Muscle of leg (tissue), 11 donors: ENCODE data around the gene SLC25A25. TPM values are rescaled to one million over a fixed set of nuclear protein-coding genes. Genes with fewer than 3 reads are reported as not detected.
"Not testable (repeated sequence)": the region's sequence is repeated elsewhere in the genome, so short reads cannot be mapped to it uniquely, and the experiment has no call there.

Experiments
- DNase-seq: peaks from one replicate; pipeline ENCODE4 v3.0.0; 2013
- H3K27ac ChIP-seq: one replicate; pipeline ENCODE4 v1.5.1; 2013; ENCODE audit warnings: mild to moderate bottlenecking, low read length, control low read depth
- H3K27me3 ChIP-seq: one replicate; pipeline ENCODE4 v1.6.1; 2013; ENCODE audit warnings: low read length; ENCODE audit not compliant: control insufficient read depth, insufficient read depth
- H3K36me3 ChIP-seq: one replicate; pipeline ENCODE4 v1.6.1; 2013; ENCODE audit warnings: low read length; ENCODE audit not compliant: control insufficient read depth, insufficient read depth
- H3K4me1 ChIP-seq: one replicate; pipeline ENCODE4 v1.6.1; 2013; ENCODE audit warnings: low read length; ENCODE audit not compliant: control insufficient read depth, insufficient read depth
- H3K4me3 ChIP-seq: one replicate; pipeline ENCODE4 v1.5.1; 2013; ENCODE audit warnings: low read length, control low read depth
- H3K9me3 ChIP-seq: replicated peaks from 2 replicates; pipeline ENCODE4 v1.6.1; 2013; ENCODE audit warnings: low read depth, low read length; ENCODE audit not compliant: control insufficient read depth
- WGBS: methylation state at CpG from one replicate; pipeline ENCODE4 v1.1.5; 2013; ENCODE audit warnings: missing lambda C conversion rate; ENCODE audit not compliant: insufficient coverage; 5-methylcytosine and 5-hydroxymethylcytosine counted together
- polyA plus RNA-seq, 8 donors: library from polyadenylated mRNA; unstranded; fragments of 120-200 nt; gene quantifications; one replicate each; pipeline versions ENCODE4 v1.2.1 to v1.2.3, GENCODE V29; 2013; ENCODE audit warnings: inconsistent platforms in 1 of 8, low replicate concordance in 1 of 8; ENCODE audit not compliant: insufficient read length in 8 of 8, insufficient read depth in 1 of 8
- total RNA-seq: library from RNA; stranded (reverse); fragments of 120-200 nt; gene quantifications from one replicate; pipeline ENCODE4 v1.2.4, GENCODE V29; 2013

Gene SLC25A25
- total and polyA plus RNA-seq, 9 donors: 12.9 to 15.3 (median 14.4) TPM

DNA sequence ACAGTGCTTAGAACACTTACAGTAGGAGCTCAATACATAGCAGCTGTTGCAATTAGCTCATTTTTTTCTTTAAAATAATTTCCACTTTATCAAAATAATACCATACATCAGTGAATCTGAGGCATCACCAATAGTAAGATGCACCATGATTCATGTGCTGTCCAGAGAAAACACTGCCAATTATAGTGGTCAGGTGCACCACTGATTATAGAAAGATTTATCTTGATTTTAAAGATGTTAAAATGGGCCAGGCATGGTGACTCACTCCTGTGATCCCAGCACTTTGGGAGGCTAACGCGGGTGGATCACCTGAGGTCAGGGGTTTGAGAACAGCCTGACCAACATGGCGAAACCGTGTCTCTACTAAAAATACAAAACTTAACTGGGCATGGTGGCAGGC, 40.3 kb upstream of the SLC25A25 start:
- no peaks in the 10 kb centered on the region for H3K36me3 ChIP-seq
- no peak overlapping the region for H3K4me3 ChIP-seq
- no peaks in the 10 kb centered on the region for H3K9me3 ChIP-seq
- no peak for DNase-seq
- H3K4me1 ChIP-seq: no peaks in the 10 kb centered on the region
- no peaks in the 10 kb centered on the region for H3K27me3 ChIP-seq
- no peak overlapping the region for H3K27ac ChIP-seq
- 96% methylated on average over 4 of the region's 4 CpGs for WGBS

DNA sequence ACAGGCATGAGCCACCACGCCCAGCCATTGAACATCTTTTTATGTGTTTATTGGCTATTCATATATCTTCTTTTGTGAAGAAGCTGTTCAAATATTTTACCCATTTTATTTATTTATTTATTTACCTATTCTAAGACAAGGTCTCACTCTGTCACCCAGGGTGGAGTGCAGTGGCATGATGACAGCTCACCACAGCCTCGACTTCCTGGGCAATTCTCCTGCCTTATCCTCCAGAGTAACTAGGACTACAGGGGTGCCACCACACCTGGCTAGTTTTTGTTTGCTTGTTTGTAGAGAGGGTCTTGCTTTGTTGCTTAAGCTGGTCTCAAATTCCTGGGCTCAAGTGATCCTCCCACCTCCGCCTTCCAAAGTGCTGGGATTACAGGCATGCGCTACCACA, 34.4 kb upstream of the SLC25A25 start:
- H3K36me3 ChIP-seq: no peaks in the 10 kb centered on the region
- no peak overlapping the region for H3K27ac ChIP-seq
- 88% methylated on average over 3 of the region's 4 CpGs for WGBS
- no peaks in the 10 kb centered on the region for H3K27me3 ChIP-seq
- no peak for DNase-seq
- H3K4me3 ChIP-seq: no peak overlapping the region
- no peaks in the 10 kb centered on the region for H3K4me1 ChIP-seq
- peaks cover 4% of the 10 kb centered on the region for H3K9me3 ChIP-seq

DNA sequence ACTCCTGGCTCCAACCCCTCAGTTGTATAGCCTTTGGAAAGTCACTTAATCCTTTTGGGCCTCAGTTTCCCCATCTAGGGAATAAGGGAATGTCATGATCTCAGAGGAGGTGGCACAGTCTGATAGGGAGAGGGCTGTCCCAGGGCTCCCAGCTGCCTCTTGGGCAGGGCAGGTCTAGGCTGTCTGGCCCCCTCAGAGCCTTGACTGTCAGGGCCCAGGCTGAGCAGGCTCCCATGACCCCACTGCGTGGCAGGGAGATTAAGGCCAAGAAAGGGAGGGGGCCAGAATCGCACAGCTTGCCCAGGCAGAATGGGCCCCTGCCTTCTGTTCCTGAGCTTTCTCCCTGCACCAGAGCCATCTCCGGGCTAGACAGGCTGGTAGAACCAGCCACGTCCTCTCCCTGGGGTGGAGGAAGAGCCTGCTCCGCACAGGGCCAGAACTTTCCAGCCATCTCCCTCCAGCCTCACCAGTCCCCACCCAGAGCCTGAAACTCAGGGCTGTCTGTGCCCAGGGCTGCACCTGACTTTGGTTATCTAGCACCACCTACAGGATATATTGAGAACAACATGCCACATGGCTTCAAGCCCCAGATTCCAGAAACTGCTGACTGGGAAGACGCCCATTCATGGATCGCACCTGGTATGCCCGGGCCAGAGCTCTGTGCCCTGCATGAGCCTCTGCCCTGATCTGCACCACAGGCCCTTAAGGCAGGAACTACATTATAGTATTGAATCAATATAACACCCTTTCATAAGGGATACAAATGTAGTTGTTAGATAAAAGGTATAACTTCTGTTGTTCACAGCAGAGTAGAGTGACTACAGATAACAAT, 33.0 kb upstream of the SLC25A25 start:
- DNase-seq: peak; percentile 76
- no peak overlapping the region for H3K4me3 ChIP-seq
- no peaks in the 10 kb centered on the region for H3K36me3 ChIP-seq
- peaks cover 4% of the 10 kb centered on the region for H3K9me3 ChIP-seq
- H3K27ac ChIP-seq: no peak overlapping the region
- 58% methylated on average over 5 of the region's 8 CpGs for WGBS
- no peaks in the 10 kb centered on the region for H3K4me1 ChIP-seq
- H3K27me3 ChIP-seq: no peaks in the 10 kb centered on the region

- not testable (repeated sequence) for DNase-seq, H3K9me3 ChIP-seq, H3K36me3 ChIP-seq, H3K27ac ChIP-seq, H3K27me3 ChIP-seq, H3K4me3 ChIP-seq, H3K4me1 ChIP-seq
- WGBS: 67% methylated on average over 1 of the region's 3 CpGs
Measured at GRCh38 chr9:128036522-128036921, 31.5 kb upstream of the SLC25A25 start.

DNA sequence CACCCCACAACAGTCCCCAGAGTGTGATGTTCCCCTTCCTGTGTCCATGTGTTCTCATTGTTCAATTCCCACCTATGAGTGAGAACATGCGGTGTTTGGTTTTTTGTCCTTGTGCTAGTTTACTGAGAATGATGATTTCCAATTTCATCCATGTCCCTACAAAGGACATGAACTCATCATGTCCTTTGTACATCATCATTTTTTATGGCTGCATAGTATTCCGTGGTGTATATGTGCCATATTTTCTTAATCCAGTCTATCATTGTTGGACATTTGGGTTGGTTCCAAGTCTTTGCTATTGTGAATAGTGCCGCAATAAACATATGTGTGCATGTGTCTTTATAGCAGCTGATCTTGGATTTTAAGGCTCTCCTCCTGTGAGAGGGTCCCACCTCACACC, 27.2 kb upstream of the SLC25A25 start:
- DNase-seq, H3K36me3 ChIP-seq, H3K4me1 ChIP-seq, H3K27ac ChIP-seq, H3K4me3 ChIP-seq, H3K27me3 ChIP-seq, H3K9me3 ChIP-seq: not testable (repeated sequence)
- WGBS: no CpG with 5 or more reads among the region's 3 CpGs

DNA sequence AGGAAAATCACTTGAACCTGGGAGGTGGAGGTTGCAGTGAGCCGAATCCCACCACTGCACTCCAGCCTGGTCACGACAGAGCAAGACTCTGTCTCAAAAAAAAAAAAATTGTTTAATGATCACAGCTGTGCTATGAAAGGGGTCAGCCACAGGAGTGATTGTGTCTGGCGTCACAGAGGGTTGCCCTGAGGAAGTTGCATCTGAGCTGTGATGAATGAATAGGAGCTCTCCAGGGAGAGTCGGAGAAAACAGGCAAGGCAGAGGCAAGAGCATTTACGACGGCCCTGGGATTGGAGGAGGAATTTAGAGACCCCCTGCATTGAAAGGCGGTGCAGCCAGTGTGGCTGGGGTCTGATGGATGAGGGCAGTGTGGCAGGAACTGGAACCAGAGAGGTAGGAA, 26.0 kb upstream of the SLC25A25 start:
- 29% methylated on average over 7 of the region's 7 CpGs for WGBS
- Histone ChIP-seq H3K4me1 (peaks cover 4% of the 10 kb centered on the region), H3K9me3 (no peaks in the 10 kb centered on the region), H3K27me3 (peaks cover 3% of the 10 kb centered on the region), H3K36me3 (no peaks in the 10 kb centered on the region), H3K27ac (no peak overlapping the region), H3K4me3 (no peak overlapping the region)
- no peak for DNase-seq

- DNase-seq: no peak
- H3K9me3 ChIP-seq: no peaks in the 10 kb centered on the region
- H3K4me1 ChIP-seq: peaks cover 4% of the 10 kb centered on the region
- WGBS: 14% methylated on average over 5 of the region's 7 CpGs
- peaks cover 3% of the 10 kb centered on the region for H3K27me3 ChIP-seq
- H3K27ac ChIP-seq: no peak overlapping the region
- H3K36me3 ChIP-seq: no peaks in the 10 kb centered on the region
- H3K4me3 ChIP-seq: no peak overlapping the region
Measured at GRCh38 chr9:128043467-128043868, 24.6 kb upstream of the SLC25A25 start.

GRCh38 chr9:128045409-128045808, 22.6 kb upstream of the SLC25A25 start:
- not testable (repeated sequence) for H3K9me3 ChIP-seq, H3K4me3 ChIP-seq, H3K27ac ChIP-seq, H3K4me1 ChIP-seq, H3K27me3 ChIP-seq, DNase-seq, H3K36me3 ChIP-seq
- WGBS: 100% methylated on average over 2 of the region's 6 CpGs

- H3K4me1 ChIP-seq: peaks cover 4% of the 10 kb centered on the region
- no peak overlapping the region for H3K4me3 ChIP-seq
- no peaks in the 10 kb centered on the region for H3K36me3 ChIP-seq
- H3K27me3 ChIP-seq: peaks cover 3% of the 10 kb centered on the region
- H3K27ac ChIP-seq: no peak overlapping the region
- no peak for DNase-seq
- 33% methylated on average over 1 of the region's 1 CpG for WGBS
- no peaks in the 10 kb centered on the region for H3K9me3 ChIP-seq
Measured at GRCh38 chr9:128045831-128046230, 22.2 kb upstream of the SLC25A25 start.

- no CpG with 5 or more reads among the region's 6 CpGs for WGBS
- H3K27me3 ChIP-seq: peaks cover under 1% of the 10 kb centered on the region
- H3K4me3 ChIP-seq: no peak overlapping the region
- H3K36me3 ChIP-seq: no peaks in the 10 kb centered on the region
- no peaks in the 10 kb centered on the region for H3K9me3 ChIP-seq
- DNase-seq: no peak
- H3K27ac ChIP-seq: no peak overlapping the region
- H3K4me1 ChIP-seq: peaks cover 4% of the 10 kb centered on the region
Measured at GRCh38 chr9:128047231-128047630, 20.8 kb upstream of the SLC25A25 start.

- H3K27me3 ChIP-seq: no peaks in the 10 kb centered on the region
- no peak for DNase-seq
- no peaks in the 10 kb centered on the region for H3K9me3 ChIP-seq
- no peak overlapping the region for H3K27ac ChIP-seq
- peaks cover under 1% of the 10 kb centered on the region for H3K4me1 ChIP-seq
- H3K4me3 ChIP-seq: no peak overlapping the region
- H3K36me3 ChIP-seq: no peaks in the 10 kb centered on the region
Measured at GRCh38 chr9:128048663-128049062, 19.4 kb upstream of the SLC25A25 start.
